Measurements from ENCODE around the gene SEPTIN6.
"Not testable (repeated sequence)": the region's sequence is repeated elsewhere in the genome, so short reads cannot be mapped to it uniquely, and the experiment has no call there.

Gene SEPTIN6

GRCh38 chrX:119693996-119694451 lies 1.1 kb upstream of the SEPTIN6 start:
- DNase-seq = peak; percentile 53
- in situ Hi-C loops (cut with MboI; ENCODE audit: low pct_unique_long_range_greater_than_20kb, low sequenced_read_pairs) = no loop called here

- DNase-seq = peak; percentile 73
- in situ Hi-C loops (cut with MboI; ENCODE audit: low pct_unique_long_range_greater_than_20kb, low sequenced_read_pairs) = no loop called here
These were observed 553 bp downstream of the SEPTIN6 start for GRCh38 chrX:119692191-119693039.

DNA sequence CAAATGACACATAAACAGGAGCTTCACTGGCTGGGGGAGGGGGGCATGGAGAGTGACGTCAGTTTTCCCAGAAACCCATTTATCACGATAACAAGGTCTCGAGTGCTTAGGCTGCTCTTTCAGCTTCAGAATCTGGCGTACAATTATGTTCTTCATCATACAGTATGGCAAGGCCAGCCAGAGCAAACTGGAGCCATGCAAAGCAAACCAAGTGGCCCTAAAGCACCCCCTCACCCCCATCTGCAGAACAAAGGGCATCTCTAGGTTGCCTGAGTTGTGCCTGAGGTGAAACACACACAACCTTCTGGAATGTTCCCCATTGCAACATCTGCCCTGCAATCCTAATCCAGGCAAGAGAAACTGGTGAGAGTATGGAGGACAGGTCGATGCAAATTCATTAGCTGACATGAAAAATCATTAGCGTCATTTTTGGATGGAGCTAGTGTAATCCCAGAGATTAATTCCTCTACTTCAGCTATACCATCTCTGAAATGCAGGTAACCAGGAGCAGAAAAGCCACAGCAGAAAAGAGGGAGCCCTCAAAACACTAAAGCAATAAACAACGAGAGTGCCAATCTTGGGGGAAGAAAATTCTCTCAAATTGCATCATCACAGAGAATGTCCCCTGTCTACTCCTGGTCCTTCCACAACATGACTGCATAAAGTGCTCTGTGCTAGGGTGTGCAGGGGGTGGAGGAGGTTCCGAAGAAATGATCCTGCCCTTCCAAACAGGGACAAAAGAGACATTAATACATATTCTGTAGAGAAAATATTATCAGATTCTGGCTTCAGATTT lies 1.8 kb downstream of the SEPTIN6 start:
- DNase-seq = peak; percentile 72
- in situ Hi-C loops (cut with MboI; ENCODE audit: low pct_unique_long_range_greater_than_20kb, low sequenced_read_pairs) = no loop called here

DNA sequence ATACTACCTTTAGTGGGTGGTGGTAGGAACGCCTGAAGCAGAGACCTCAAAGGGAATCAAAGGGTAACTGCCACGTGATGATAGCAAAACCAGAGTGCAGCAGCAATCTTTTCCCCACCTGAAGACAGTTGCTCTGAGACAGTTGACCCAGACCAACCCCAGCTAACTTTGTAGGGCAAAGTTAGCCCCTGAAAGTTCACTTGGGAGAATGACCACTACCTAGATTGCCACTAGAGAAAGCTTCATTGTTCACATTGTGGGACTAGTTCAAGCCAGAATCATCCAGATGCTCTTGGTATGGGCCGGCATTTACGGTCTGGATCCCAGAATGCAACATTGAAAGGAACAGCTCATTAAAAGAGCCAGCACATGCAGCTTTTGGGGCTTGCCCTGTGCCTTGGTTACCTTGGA lies 4.1 kb downstream of the SEPTIN6 start:
- in situ Hi-C loops (cut with MboI; ENCODE audit: low pct_unique_long_range_greater_than_20kb, low sequenced_read_pairs) = no loop called here
- no peak for DNase-seq

DNA sequence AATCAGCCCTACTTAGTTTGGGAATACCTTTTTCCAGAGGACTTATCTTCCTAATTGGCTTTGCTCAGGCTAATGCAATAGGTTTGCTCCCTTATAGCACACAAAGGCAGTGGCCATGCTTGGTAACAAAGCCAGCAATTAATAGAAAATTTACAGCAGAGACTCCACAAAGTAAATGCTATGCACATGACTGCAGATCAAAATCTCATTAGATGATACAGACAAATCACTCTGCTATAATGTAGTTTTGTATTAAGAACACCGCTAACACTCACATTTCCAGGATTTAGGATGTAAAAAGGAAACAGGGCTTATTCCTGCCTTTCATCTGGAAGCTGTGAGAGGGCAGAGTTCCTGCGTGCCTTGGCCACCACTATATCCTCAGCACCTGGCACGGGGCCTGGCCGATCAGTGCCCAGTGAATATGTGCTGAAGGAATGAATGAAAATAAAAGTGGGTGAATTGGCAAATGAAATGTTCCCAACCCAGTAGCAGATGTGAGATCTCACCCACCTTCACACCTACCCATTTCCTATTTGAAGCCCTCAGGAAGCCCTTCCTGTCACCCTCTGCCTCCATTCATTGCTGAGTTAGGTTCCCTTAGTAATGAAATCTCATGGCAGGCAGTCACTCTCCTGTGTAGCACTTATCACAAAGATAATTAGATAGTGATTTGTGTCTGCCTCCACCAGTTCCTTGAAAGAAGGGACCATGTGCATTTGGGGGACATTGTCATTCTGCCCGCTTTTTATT lies 5.1 kb downstream of the SEPTIN6 start:
- in situ Hi-C loops (cut with MboI; ENCODE audit: low pct_unique_long_range_greater_than_20kb, low sequenced_read_pairs) = no loop called here
- DNase-seq = no peak

- peak; percentile 28 for DNase-seq
- in situ Hi-C loops (cut with MboI; ENCODE audit: low pct_unique_long_range_greater_than_20kb, low sequenced_read_pairs) = no loop called here
These were observed 6.8 kb downstream of the SEPTIN6 start for GRCh38 chrX:119686087-119686691.

GRCh38 chrX:119685225-119686066 lies 7.5 kb downstream of the SEPTIN6 start:
- in situ Hi-C loops (cut with MboI; ENCODE audit: low pct_unique_long_range_greater_than_20kb, low sequenced_read_pairs) = no loop called here
- DNase-seq = peak; percentile 95

GRCh38 chrX:119684916-119685224 lies 8.1 kb downstream of the SEPTIN6 start:
- DNase-seq = no peak
- in situ Hi-C loops (cut with MboI; ENCODE audit: low pct_unique_long_range_greater_than_20kb, low sequenced_read_pairs) = no loop called here

GRCh38 chrX:119684312-119684711 lies 8.7 kb downstream of the SEPTIN6 start:
- in situ Hi-C loops (cut with MboI; ENCODE audit: low pct_unique_long_range_greater_than_20kb, low sequenced_read_pairs) = not testable (repeated sequence)

DNA sequence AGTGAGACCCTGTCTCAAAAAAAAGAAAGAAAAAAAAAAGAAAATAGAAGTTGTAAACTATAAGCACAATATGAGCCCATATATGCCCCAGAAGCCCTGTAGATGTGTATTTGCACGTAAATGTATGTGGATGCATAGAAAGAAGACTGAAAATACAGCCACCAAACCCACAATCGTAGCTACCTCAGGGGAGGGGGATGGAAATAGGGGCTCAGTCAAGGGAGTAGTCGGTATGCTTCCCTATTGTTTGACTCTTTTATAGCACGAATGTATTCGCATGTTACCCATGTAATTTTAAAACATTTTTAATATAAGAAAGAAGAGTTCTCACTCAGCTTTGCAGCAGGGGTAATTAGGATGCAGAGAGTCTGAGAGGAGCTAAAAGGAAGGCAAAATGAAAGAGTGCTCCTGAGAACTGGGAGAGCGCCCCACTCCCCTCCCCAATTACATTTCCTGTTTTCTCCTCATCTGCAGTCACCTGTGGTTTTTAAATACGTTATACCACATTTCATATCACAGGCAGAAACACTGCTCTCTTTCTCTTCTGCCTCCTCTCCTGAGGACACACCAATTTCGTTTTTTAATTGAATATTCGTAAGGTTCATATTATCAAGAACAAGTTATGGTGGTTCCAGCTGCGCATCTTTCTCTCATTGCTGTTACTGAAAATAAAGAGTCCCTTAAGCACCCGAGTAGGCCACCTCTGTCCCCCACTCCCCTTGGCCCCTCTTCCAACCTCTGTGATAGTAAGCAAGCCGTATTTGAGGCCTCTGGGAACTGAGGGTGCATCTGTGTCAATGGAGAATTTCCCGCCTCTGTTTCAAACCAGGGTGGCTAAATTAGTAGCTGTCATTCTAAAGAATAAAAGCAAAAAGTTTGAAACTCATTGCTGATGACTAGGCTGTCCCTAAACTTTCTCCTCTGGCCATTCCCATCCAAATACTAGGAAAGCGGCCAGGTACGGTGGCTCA lies 10.7 kb downstream of the SEPTIN6 start:
- in situ Hi-C loops (cut with MboI; ENCODE audit: low pct_unique_long_range_greater_than_20kb, low sequenced_read_pairs) = no loop called here
- DNase-seq = peak; percentile 88

More at GRCh38 chrX:119684312-119684711, 8.7 kb downstream of the SEPTIN6 start:
- not testable (repeated sequence) for DNase-seq

DNA sequence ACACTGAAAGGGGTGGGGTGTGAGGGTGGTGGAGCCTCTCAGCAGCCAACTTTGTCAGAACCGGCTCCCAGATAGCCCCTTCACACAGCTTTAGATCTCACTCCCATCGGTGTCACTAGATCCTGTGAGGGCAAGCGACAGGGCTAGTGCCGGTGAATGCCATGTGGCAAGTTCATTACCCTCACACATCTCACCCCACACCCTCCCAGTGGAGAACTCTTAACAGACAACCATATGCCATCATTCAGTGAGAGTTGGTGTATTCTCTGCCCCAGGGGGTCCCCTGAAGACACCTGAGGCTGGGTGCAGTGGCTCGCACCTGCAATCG lies 15.3 kb downstream of the SEPTIN6 start:
- DNase-seq = no peak
- in situ Hi-C loops (cut with MboI; ENCODE audit: low pct_unique_long_range_greater_than_20kb, low sequenced_read_pairs) = no loop called here

DNA sequence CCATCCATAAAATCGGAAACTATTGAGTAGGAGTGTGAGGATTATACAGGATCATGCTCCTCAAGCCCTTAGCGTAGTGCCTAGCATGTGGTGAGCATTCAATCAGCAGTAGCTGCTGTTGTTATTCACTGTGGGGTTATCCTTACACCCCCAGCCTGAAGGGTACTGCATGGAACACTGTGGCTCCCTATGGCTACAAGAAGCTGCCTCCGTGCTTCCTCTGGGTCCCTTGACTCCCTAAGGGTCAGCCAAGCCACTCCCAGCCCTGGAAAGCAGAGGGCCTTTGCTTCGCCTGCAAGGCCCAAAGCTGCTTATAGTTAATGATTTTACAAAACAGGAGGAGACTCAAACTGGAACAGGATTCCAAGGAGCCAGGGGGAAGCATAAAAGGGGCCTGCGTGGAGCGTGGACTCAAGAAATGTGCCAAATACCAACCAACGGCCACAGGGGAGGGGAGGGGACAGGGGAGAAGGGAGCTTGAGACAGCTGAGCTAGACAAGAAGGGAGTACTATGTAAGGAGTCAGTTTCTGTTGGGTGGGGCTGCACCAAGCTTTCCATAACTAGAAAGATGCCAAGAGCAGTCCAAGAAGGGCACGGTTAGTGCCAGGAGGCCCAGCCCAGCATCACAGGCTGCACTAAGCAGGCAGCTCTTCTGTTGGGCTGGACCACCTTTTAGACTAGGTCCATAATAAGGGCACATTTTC lies 15.9 kb downstream of the SEPTIN6 start:
- no peak for DNase-seq
- in situ Hi-C loops (cut with MboI; ENCODE audit: low pct_unique_long_range_greater_than_20kb, low sequenced_read_pairs) = no loop called here

GRCh38 chrX:119673336-119673735 lies 19.6 kb downstream of the SEPTIN6 start:
- no peak for DNase-seq
- in situ Hi-C loops (cut with MboI; ENCODE audit: low pct_unique_long_range_greater_than_20kb, low sequenced_read_pairs) = no loop called here

DNA sequence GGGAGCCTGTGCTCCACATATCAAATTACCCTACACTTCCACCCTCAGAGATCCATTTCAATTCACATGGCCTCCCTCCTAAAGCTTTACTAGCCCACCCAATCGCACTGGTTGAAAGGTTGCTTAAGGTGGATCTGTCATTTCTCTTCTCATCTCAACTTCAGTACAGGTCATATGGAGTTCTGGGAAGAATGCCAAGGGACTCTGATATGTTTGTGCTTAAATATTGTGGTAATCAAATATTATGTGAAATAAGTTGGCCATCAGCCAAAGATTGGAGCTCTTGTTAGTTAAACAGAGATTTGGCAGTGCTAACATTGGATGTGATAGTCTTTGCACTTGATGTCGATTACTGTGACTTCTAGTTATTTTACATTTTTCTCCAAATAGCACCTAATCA lies 20.5 kb downstream of the SEPTIN6 start:
- DNase-seq = no peak

DNA sequence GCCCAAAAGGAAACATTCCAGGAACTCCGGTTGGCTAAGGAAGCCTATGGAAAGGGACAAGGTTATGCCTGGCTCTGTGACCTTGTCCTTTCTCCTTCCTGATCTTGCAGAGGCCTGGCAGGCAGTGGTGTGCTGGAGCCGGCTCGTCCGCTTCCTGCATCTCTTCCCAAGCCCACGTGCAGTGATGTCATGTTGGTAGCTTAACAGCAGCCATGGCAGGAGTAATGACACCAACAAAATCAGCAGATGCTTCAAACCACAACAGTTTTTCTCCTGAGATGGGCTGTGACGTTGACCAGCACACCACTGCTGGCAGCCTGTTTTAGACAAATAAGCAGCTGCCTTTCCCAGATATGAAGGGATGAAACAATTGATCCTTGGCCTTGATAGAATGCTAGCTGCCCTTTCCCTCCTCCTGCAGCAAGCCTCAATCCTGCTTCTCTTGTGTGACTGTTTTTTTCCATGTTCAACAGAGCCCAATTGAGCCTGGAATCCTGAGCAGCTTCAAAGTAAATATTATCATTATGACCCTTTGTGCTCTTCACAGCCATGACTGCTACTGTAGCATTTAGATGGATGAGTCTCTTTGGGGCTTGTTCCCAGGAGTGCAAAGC lies 23.4 kb downstream of the SEPTIN6 start:
- no peak for DNase-seq
- in situ Hi-C loops (cut with MboI; ENCODE audit: low pct_unique_long_range_greater_than_20kb, low sequenced_read_pairs) = no loop called here

More for the DNA sequence above, 20.5 kb downstream of the SEPTIN6 start:
- in situ Hi-C loops (cut with MboI; ENCODE audit: low pct_unique_long_range_greater_than_20kb, low sequenced_read_pairs) = no loop called here

- no peak for DNase-seq
- in situ Hi-C loops (cut with MboI; ENCODE audit: low pct_unique_long_range_greater_than_20kb, low sequenced_read_pairs) = no loop called here
These were observed 25.7 kb downstream of the SEPTIN6 start for GRCh38 chrX:119667111-119667878.

Data from KBM-7 (cell line).